HEK293 (cell line): ENCODE measurements around the gene MRPL51.

Experiments
- CTCF ChIA-PET: fragments of 350-600 bp; formaldehyde crosslinking; extraction: SDS; loops from one replicate; lab custom pipeline; 2021; ENCODE audit warnings: antibody characterized with exemption; lab: Yijun Ruan, JAX
- POLR2A ChIA-PET: fragments of 300-600 bp; formaldehyde crosslinking; extraction: SDS; loops from one replicate; lab custom pipeline; 2020; ENCODE audit warnings: antibody characterized with exemption, inconsistent platforms; lab: Yijun Ruan, JAX
- H3K27ac ChIP-seq: fragments of 200-500 bp; sonication (Bioruptor generic); 2 replicates; pipeline ENCODE4 v1.5.1; 2014; ENCODE audit warnings: low read depth, low read length, control low read depth, inconsistent platforms; ENCODE audit errors: extremely low read depth
- H3K36me3 ChIP-seq, 2 experiments: fragments of 200-500 bp in 1 of 2; sonication (Bioruptor generic) in 1 of 2; 1 replicate in 1 of 2; 2 replicates in 1 of 2; pipeline ENCODE4 v1.5.1; 2014 to 2017; ENCODE audit warnings: inconsistent platforms in 2 of 2, low read length in 2 of 2; ENCODE audit not compliant: control insufficient read depth in 2 of 2, insufficient read depth in 1 of 2
- H3K4me1 ChIP-seq: fragments of 200-500 bp; sonication (Bioruptor generic); 2 replicates; pipeline ENCODE4 v1.5.1; 2014; ENCODE audit warnings: mild to moderate bottlenecking, low read length, inconsistent platforms; ENCODE audit not compliant: control insufficient read depth, insufficient read depth
- H3K4me3 ChIP-seq: 2 replicates; pipeline ENCODE4 v1.5.1; 2011; ENCODE audit warnings: low read depth, mild to moderate bottlenecking, control low read depth, low read length, moderate library complexity
- H3K9me3 ChIP-seq: fragments of 200-500 bp; sonication (Bioruptor generic); 2 replicates; pipeline ENCODE4 v1.5.1; 2014; ENCODE audit warnings: low read depth, low read length, inconsistent platforms; ENCODE audit not compliant: control insufficient read depth, insufficient read depth
- GLIS2 ChIP-seq: fragments of 450-650 bp; formaldehyde crosslinking; IDR thresholded peaks from 2 replicates; pipeline ENCODE4 v1.5.1; 2016; ENCODE audit warnings: missing biosample characterization, missing genetic modification characterization
- SP2 ChIP-seq: fragments of 450-650 bp; formaldehyde crosslinking; IDR thresholded peaks from 2 replicates; pipeline ENCODE4 v1.5.1; 2016; ENCODE audit warnings: missing biosample characterization, missing genetic modification characterization
- WT1 ChIP-seq: fragments of 450-650 bp; formaldehyde crosslinking; IDR thresholded peaks from 2 replicates; pipeline ENCODE4 v1.5.1; 2016; ENCODE audit warnings: missing biosample characterization, missing genetic modification characterization
- ZBTB48 ChIP-seq: fragments of 450-650 bp; formaldehyde crosslinking; IDR thresholded peaks from 2 replicates; pipeline ENCODE4 v1.5.1; 2016; ENCODE audit warnings: missing biosample characterization, missing genetic modification characterization
- ZNF10 ChIP-seq: fragments of 450-650 bp; formaldehyde crosslinking; IDR thresholded peaks from 2 replicates; pipeline ENCODE4 v1.5.1; 2017; ENCODE audit warnings: missing biosample characterization, missing genetic modification characterization
- ZNF19 ChIP-seq: fragments of 450-650 bp; formaldehyde crosslinking; IDR thresholded peaks from 2 replicates; pipeline ENCODE4; 2016; ENCODE audit warnings: missing biosample characterization, missing genetic modification characterization, low read depth
- ZNF24 ChIP-seq: fragments of 450-650 bp; formaldehyde crosslinking; IDR thresholded peaks from 2 replicates; pipeline ENCODE4 v1.5.1; 2016; ENCODE audit warnings: missing biosample characterization, missing genetic modification characterization
- ZNF324 ChIP-seq: fragments of 450-650 bp; formaldehyde crosslinking; IDR thresholded peaks from 2 replicates; pipeline ENCODE4 v1.5.1; 2016; ENCODE audit warnings: missing biosample characterization, missing genetic modification characterization
- ZNF341 ChIP-seq: fragments of 450-650 bp; formaldehyde crosslinking; IDR thresholded peaks from 2 replicates; pipeline ENCODE4; 2016; ENCODE audit warnings: low read depth, missing biosample characterization, missing genetic modification characterization
- ZNF366 ChIP-seq: fragments of 450-650 bp; formaldehyde crosslinking; conservative IDR thresholded peaks from 2 replicates; pipeline ENCODE4 v1.5.1; 2016; ENCODE audit warnings: missing biosample characterization, missing genetic modification characterization
- ZNF654 ChIP-seq: fragments of 450-650 bp; formaldehyde crosslinking; IDR thresholded peaks from 2 replicates; pipeline ENCODE4 v1.5.1; 2016; ENCODE audit warnings: low read depth, missing biosample characterization, missing genetic modification characterization
- TF ChIP-seq, protein P1 (sequence below): fragments of 450-650 bp; formaldehyde crosslinking; IDR thresholded peaks from 2 replicates; pipeline ENCODE4 v1.5.1; 2016; ENCODE audit warnings: missing biosample characterization, missing genetic modification characterization
- TF ChIP-seq, protein P2 (sequence below): fragments of 450-650 bp; formaldehyde crosslinking; IDR thresholded peaks from 2 replicates; pipeline ENCODE4 v1.5.1; 2016; ENCODE audit warnings: missing biosample characterization, missing genetic modification characterization
- TF ChIP-seq, protein P3 (sequence below): fragments of 450-650 bp; formaldehyde crosslinking; IDR thresholded peaks from 2 replicates; pipeline ENCODE4 v1.5.1; 2016; ENCODE audit warnings: missing biosample characterization, missing genetic modification characterization
- TF ChIP-seq, protein P4 (sequence below): fragments of 450-650 bp; formaldehyde crosslinking; IDR thresholded peaks from 2 replicates; pipeline ENCODE4 v1.5.1; 2016; ENCODE audit warnings: missing biosample characterization, missing genetic modification characterization

The MRPL51 gene

DNA sequence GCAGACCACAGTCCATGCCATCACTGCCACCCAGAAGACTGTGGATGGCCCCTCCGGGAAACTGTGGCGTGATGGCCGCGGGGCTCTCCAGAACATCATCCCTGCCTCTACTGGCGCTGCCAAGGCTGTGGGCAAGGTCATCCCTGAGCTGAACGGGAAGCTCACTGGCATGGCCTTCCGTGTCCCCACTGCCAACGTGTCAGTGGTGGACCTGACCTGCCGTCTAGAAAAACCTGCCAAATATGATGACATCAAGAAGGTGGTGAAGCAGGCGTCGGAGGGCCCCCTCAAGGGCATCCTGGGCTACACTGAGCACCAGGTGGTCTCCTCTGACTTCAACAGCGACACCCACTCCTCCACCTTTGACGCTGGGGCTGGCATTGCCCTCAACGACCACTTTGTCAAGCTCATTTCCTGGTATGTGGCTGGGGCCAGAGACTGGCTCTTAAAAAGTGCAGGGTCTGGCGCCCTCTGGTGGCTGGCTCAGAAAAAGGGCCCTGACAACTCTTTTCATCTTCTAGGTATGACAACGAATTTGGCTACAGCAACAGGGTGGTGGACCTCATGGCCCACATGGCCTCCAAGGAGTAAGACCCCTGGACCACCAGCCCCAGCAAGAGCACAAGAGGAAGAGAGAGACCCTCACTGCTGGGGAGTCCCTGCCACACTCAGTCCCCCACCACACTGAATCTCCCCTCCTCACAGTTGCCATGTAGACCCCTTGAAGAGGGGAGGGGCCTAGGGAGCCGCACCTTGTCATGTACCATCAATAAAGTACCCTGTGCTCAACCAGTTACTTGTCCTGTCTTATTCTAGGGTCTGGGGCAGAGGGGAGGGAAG is 44.7 kb upstream of the MRPL51 start (continued):
- TF ChIP-seq, protein P1, sequence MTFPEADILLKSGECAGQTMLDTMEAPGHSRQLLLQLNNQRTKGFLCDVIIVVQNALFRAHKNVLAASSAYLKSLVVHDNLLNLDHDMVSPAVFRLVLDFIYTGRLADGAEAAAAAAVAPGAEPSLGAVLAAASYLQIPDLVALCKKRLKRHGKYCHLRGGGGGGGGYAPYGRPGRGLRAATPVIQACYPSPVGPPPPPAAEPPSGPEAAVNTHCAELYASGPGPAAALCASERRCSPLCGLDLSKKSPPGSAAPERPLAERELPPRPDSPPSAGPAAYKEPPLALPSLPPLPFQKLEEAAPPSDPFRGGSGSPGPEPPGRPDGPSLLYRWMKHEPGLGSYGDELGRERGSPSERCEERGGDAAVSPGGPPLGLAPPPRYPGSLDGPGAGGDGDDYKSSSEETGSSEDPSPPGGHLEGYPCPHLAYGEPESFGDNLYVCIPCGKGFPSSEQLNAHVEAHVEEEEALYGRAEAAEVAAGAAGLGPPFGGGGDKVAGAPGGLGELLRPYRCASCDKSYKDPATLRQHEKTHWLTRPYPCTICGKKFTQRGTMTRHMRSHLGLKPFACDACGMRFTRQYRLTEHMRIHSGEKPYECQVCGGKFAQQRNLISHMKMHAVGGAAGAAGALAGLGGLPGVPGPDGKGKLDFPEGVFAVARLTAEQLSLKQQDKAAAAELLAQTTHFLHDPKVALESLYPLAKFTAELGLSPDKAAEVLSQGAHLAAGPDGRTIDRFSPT (tag by site-specific recombination), result 0 out of 2 replicates have a peak, but pooled peaks have one; percentile 92
- peak; percentile 72 for TF ChIP-seq ZNF654 (tag by site-specific recombination)

DNA sequence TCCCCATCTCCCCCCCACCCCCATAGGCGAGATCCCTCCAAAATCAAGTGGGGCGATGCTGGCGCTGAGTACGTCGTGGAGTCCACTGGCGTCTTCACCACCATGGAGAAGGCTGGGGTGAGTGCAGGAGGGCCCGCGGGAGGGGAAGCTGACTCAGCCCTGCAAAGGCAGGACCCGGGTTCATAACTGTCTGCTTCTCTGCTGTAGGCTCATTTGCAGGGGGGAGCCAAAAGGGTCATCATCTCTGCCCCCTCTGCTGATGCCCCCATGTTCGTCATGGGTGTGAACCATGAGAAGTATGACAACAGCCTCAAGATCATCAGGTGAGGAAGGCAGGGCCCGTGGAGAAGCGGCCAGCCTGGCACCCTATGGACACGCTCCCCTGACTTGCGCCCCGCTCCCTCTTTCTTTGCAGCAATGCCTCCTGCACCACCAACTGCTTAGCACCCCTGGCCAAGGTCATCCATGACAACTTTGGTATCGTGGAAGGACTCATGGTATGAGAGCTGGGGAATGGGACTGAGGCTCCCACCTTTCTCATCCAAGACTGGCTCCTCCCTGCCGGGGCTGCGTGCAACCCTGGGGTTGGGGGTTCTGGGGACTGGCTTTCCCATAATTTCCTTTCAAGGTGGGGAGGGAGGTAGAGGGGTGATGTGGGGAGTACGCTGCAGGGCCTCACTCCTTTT is 44.0 kb upstream of the MRPL51 start:
- Histone ChIP-seq H3K27ac (peak overlapping the region; percentile 93), H3K4me3 (no peak overlapping the region), H3K4me1 (peaks cover 13% of the 10 kb centered on the region), H3K36me3 (peaks cover 3 to 71% of the 10 kb centered on the region in 2 experiments; a peak in 1 of 3 replicates)
- CTCF ChIA-PET, result interaction anchor here (0.6 to 3.6 kb wide), 27 partner anchors 8 to 218 kb away, joined by 3 to 51 read pairs (median 5); partner anchors contain the start of gene MLF2
- POLR2A ChIA-PET, result interaction anchor here (0.7 to 4.9 kb wide), 6 partner anchors 16 to 200 kb away, joined by 3 to 46 read pairs (median 6); partner anchors contain the start of gene VAMP1
- TF ChIP-seq GLIS2 (tag by site-specific recombination), result peak; percentile 54; the same call in 1 of the 2 replicates
- no peak for TF ChIP-seq SP2 (tag by site-specific recombination)
- TF ChIP-seq ZNF366 (tag by site-specific recombination), result 0 out of 2 replicates have a peak, but pooled peaks have one; percentile 21
- TF ChIP-seq, protein P2, sequence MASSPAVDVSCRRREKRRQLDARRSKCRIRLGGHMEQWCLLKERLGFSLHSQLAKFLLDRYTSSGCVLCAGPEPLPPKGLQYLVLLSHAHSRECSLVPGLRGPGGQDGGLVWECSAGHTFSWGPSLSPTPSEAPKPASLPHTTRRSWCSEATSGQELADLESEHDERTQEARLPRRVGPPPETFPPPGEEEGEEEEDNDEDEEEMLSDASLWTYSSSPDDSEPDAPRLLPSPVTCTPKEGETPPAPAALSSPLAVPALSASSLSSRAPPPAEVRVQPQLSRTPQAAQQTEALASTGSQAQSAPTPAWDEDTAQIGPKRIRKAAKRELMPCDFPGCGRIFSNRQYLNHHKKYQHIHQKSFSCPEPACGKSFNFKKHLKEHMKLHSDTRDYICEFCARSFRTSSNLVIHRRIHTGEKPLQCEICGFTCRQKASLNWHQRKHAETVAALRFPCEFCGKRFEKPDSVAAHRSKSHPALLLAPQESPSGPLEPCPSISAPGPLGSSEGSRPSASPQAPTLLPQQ (tag by site-specific recombination), result no peak
- TF ChIP-seq, protein P3, sequence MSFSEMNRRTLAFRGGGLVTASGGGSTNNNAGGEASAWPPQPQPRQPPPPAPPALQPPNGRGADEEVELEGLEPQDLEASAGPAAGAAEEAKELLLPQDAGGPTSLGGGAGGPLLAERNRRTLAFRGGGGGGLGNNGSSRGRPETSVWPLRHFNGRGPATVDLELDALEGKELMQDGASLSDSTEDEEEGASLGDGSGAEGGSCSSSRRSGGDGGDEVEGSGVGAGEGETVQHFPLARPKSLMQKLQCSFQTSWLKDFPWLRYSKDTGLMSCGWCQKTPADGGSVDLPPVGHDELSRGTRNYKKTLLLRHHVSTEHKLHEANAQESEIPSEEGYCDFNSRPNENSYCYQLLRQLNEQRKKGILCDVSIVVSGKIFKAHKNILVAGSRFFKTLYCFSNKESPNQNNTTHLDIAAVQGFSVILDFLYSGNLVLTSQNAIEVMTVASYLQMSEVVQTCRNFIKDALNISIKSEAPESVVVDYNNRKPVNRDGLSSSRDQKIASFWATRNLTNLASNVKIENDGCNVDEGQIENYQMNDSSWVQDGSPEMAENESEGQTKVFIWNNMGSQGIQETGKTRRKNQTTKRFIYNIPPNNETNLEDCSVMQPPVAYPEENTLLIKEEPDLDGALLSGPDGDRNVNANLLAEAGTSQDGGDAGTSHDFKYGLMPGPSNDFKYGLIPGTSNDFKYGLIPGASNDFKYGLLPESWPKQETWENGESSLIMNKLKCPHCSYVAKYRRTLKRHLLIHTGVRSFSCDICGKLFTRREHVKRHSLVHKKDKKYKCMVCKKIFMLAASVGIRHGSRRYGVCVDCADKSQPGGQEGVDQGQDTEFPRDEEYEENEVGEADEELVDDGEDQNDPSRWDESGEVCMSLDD (tag by site-specific recombination), result 0 out of 2 replicates have a peak, but pooled peaks have one; percentile 14
- TF ChIP-seq ZNF24, result no peak
- TF ChIP-seq ZNF10 (tag by site-specific recombination), result peak; percentile 97
- TF ChIP-seq, protein P4, sequence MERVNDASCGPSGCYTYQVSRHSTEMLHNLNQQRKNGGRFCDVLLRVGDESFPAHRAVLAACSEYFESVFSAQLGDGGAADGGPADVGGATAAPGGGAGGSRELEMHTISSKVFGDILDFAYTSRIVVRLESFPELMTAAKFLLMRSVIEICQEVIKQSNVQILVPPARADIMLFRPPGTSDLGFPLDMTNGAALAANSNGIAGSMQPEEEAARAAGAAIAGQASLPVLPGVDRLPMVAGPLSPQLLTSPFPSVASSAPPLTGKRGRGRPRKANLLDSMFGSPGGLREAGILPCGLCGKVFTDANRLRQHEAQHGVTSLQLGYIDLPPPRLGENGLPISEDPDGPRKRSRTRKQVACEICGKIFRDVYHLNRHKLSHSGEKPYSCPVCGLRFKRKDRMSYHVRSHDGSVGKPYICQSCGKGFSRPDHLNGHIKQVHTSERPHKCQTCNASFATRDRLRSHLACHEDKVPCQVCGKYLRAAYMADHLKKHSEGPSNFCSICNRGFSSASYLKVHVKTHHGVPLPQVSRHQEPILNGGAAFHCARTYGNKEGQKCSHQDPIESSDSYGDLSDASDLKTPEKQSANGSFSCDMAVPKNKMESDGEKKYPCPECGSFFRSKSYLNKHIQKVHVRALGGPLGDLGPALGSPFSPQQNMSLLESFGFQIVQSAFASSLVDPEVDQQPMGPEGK, result peak; percentile 39; the same call in 1 of the 2 replicates
- no peak for TF ChIP-seq ZBTB48 (tag by site-specific recombination)
- TF ChIP-seq WT1 (tag by site-specific recombination), result no peak
- TF ChIP-seq ZNF324, result no peak
- TF ChIP-seq ZNF19 (tag by site-specific recombination), result no peak
- no peak for TF ChIP-seq ZNF341 (tag by site-specific recombination)
- TF ChIP-seq, all 188 proteins: peak for 5
- no peaks in the 10 kb centered on the region for H3K9me3 ChIP-seq
